ENCODE measurements around the gene F5.
A peak's percentile ranks its signal among the peaks of the same experiment; 100 is the strongest.

The F5 gene

GRCh38 chr1:169473347-169473746 lies 112.9 kb downstream of the F5 start:
- DNase-seq (ENCODE audit: low read depth in 1 of 2, low spot score in 1 of 2): no peak
- in situ Hi-C loops (cut with HindIII; ENCODE audit: low pct_unique_long_range_greater_than_20kb, low sequenced_read_pairs): no loop called here
- no peak for TF ChIP-seq JUND (IDR thresholded peaks at IDR 0.05; ENCODE audit: low read depth)

GRCh38 chr1:169472738-169473137 lies 113.5 kb downstream of the F5 start:
- in situ Hi-C loops (cut with HindIII; ENCODE audit: low pct_unique_long_range_greater_than_20kb, low sequenced_read_pairs): no loop called here
- DNase-seq (ENCODE audit: low read depth in 1 of 2, low spot score in 1 of 2): no peak
- no peak for TF ChIP-seq JUND (IDR thresholded peaks at IDR 0.05; ENCODE audit: low read depth)

- no peak for DNase-seq (ENCODE audit: low read depth in 1 of 2, low spot score in 1 of 2)
- in situ Hi-C loops (cut with HindIII; ENCODE audit: low pct_unique_long_range_greater_than_20kb, low sequenced_read_pairs): no loop called here
- TF ChIP-seq JUND (IDR thresholded peaks at IDR 0.05; ENCODE audit: low read depth): no peak
Measured at GRCh38 chr1:169468982-169469381, 117.3 kb downstream of the F5 start.

- TF ChIP-seq JUND (IDR thresholded peaks at IDR 0.05; ENCODE audit: low read depth): no peak
- DNase-seq (ENCODE audit: low read depth in 1 of 2, low spot score in 1 of 2): peak in 1 of 2 experiments; percentile 63
- in situ Hi-C loops (cut with HindIII; ENCODE audit: low pct_unique_long_range_greater_than_20kb, low sequenced_read_pairs): no loop called here
Measured at GRCh38 chr1:169466259-169467230, 119.7 kb downstream of the F5 start.

GRCh38 chr1:169465281-169465680 lies 121.0 kb downstream of the F5 start:
- DNase-seq (ENCODE audit: low read depth in 1 of 2, low spot score in 1 of 2): no peak
- in situ Hi-C loops (cut with HindIII; ENCODE audit: low pct_unique_long_range_greater_than_20kb, low sequenced_read_pairs): no loop called here

More at GRCh38 chr1:169465281-169465680, 121.0 kb downstream of the F5 start:
- no peak for TF ChIP-seq JUND (IDR thresholded peaks at IDR 0.05; ENCODE audit: low read depth)
